Spleen (tissue), 7 donors: Measurements from ENCODE around the gene CDC42BPB.

Source experiments
- CTCF ChIP-seq, 11 experiments: fragments of 200-600 bp in 7 of 11; fragments of 450-650 bp in 4 of 11; sonication (generic) in 4 of 11; IDR thresholded peaks in 8 of 11; conservative IDR thresholded peaks in 3 of 11; 1 replicate in 7 of 11; 2 replicates in 4 of 11; pipeline versions ENCODE4 v1.4.0 to v1.8.0; 2016 to 2021; ENCODE audit warnings: antibody characterized with exemption in 11 of 11, inconsistent platforms in 4 of 11, mild to moderate bottlenecking in 1 of 11
- POLR2A ChIP-seq, 3 donors: fragments of 450-650 bp; IDR thresholded peaks; one replicate each; pipeline ENCODE4 v1.5.1; 2017; ENCODE audit warnings: antibody characterized with exemption in 3 of 3, mild to moderate bottlenecking in 1 of 3
- POLR2AphosphoS5 ChIP-seq, 3 donors: sonication (generic); formaldehyde crosslinking; IDR thresholded peaks; one replicate each; pipeline ENCODE4 v1.5.1; 2017; ENCODE audit warnings: antibody characterized with exemption in 3 of 3
- donor health status: DM: no; HTN: no; CAD: no; lungs with moderate emphysema.
- donor health status: DM: no; HTN: no; CAD: no.
- donor health status: DM: no; HTN: no; CAD: no.

GRCh38 chr14:102985665-102986064, 71.7 kb downstream of the CDC42BPB start:
- TF ChIP-seq CTCF (IDR thresholded peaks at IDR 0.05 in 8 of 11, conservative IDR thresholded peaks at IDR 0.05 in 3 of 11) (no peak), POLR2A (IDR thresholded peaks at IDR 0.05) (no peak), POLR2AphosphoS5 (IDR thresholded peaks at IDR 0.05) (no peak)
